PC-3 (cell line): ENCODE results near the gene FARP1. TPM values are rescaled to one million over a fixed set of nuclear protein-coding genes. Genes with fewer than 3 reads are reported as not detected.

Source experiments
- ATAC-seq: fragments of 200-7000 bp; cut with Tn5 transposase; 2 replicates; pipeline ENCODE4 v1.9.1; 2020; ENCODE audit warnings: mild to moderate bottlenecking, moderate library complexity
- BruUV-seq: library from RNA; stranded (reverse); fragments of 400-500 nt; replicated peaks from 2 replicates; lab custom pipeline; 2021; lab: Mats Ljungman, UMichigan
- CTCF ChIA-PET: fragments of 300-600 bp; sonication (Branson Sonifier 250); formaldehyde crosslinking; loops from one replicate; lab custom pipeline; 2022; ENCODE audit warnings: antibody characterized with exemption; lab: Charles Lee
- POLR2A ChIA-PET: fragments of 300-600 bp; sonication (Branson Sonifier 250); formaldehyde crosslinking; loops from one replicate; lab custom pipeline; 2022; ENCODE audit warnings: antibody characterized with exemption; ENCODE audit not compliant: unreplicated experiment; lab: Charles Lee
- DNase-seq: peaks from one replicate; pipeline ENCODE4 v3.0.0-alpha.2; 2015
- H2AFZ ChIP-seq: fragments of 300-600 bp; sonication (generic); 2 replicates; pipeline ENCODE4 v1.6.0; 2016; ENCODE audit warnings: antibody characterized with exemption, low read length
- H3F3A ChIP-seq: fragments of 300-600 bp; sonication (generic); one replicate; pipeline ENCODE4 v1.6.0; 2017; ENCODE audit warnings: antibody characterized with exemption, low read length, control low read depth, mild to moderate bottlenecking; ENCODE audit not compliant: unreplicated experiment
- H3K27ac ChIP-seq: fragments of 300-600 bp; sonication (generic); 2 replicates; pipeline ENCODE4 v1.5.1; 2016; ENCODE audit warnings: mild to moderate bottlenecking, low read length
- H3K27me3 ChIP-seq: fragments of 300-600 bp; sonication (generic); 2 replicates; pipeline ENCODE4 v1.6.1; 2016; ENCODE audit warnings: low read length, mixed read lengths
- H3K36me3 ChIP-seq: fragments of 300-600 bp; sonication (generic); 2 replicates; pipeline ENCODE4 v1.6.1; 2016; ENCODE audit warnings: low read depth, mixed run types, low read length, mixed read lengths
- H3K4me1 ChIP-seq: fragments of 300-600 bp; sonication (generic); 2 replicates; pipeline ENCODE4 v1.5.1; 2016; ENCODE audit warnings: low read length; ENCODE audit not compliant: insufficient read depth
- H3K4me2 ChIP-seq: fragments of 300-600 bp; sonication (generic); 2 replicates; pipeline ENCODE4 v1.6.0; 2016; ENCODE audit warnings: low read length
- H3K4me3 ChIP-seq: fragments of 300-600 bp; sonication (generic); 2 replicates; pipeline ENCODE4 v1.5.1; 2016; ENCODE audit warnings: mild to moderate bottlenecking, low read length, mixed read lengths
- H3K79me2 ChIP-seq: fragments of 300-600 bp; sonication (generic); 2 replicates; pipeline ENCODE4 v1.6.1; 2017; ENCODE audit warnings: low read length, mixed read lengths
- H3K9ac ChIP-seq: fragments of 300-600 bp; sonication (generic); 2 replicates; pipeline ENCODE4 v1.6.0; 2016; ENCODE audit warnings: mild to moderate bottlenecking, low read length
- H3K9me2 ChIP-seq: fragments of 300-600 bp; sonication (generic); replicated peaks from 2 replicates; pipeline ENCODE4 v1.6.1; 2016; ENCODE audit warnings: mixed run types, low read length, mixed read lengths
- H3K9me3 ChIP-seq: fragments of 300-600 bp; sonication (generic); 2 replicates; pipeline ENCODE4 v1.6.1; 2016; ENCODE audit warnings: low read length, mixed read lengths
- H4K20me1 ChIP-seq: fragments of 300-600 bp; sonication (generic); 2 replicates; pipeline ENCODE4 v1.6.1; 2016; ENCODE audit warnings: low read length, mixed read lengths
- EZH2 ChIP-seq: fragments of 300-600 bp; sonication (generic); IDR thresholded peaks from one replicate; pipeline ENCODE4 v1.6.1; 2017; ENCODE audit warnings: antibody characterized with exemption, mild to moderate bottlenecking, low read length; ENCODE audit not compliant: unreplicated experiment
- EZH2phosphoT487 ChIP-seq: fragments of 300-600 bp; sonication (generic); IDR thresholded peaks from 2 replicates; pipeline ENCODE4 v1.6.1; 2018; ENCODE audit warnings: mild to moderate bottlenecking, antibody characterized with exemption, low read length, borderline replicate concordance
- intact Hi-C: fragments of 100-400 bp; cut with micrococcal nuclease; formaldehyde crosslinking; loops from 2 replicates; pipeline ENCODE4 v1.9.0; 2023
- total RNA-seq: library from RNA; depleted of rRNA; stranded (reverse); fragments of >200 nt; gene quantifications from 2 replicates; pipeline ENCODE4 v1.2.3, GENCODE V29; 2014
- TF ChIP-seq, protein P1 (sequence below): fragments of 300-600 bp; sonication (generic); conservative IDR thresholded peaks from 2 replicates; pipeline ENCODE4 v1.5.1; 2017; ENCODE audit warnings: antibody characterized with exemption, low read depth, mild to moderate bottlenecking, low read length

Gene FARP1
- total RNA-seq, 1 experiment from 2014 or later, result 18.2 TPM

DNA sequence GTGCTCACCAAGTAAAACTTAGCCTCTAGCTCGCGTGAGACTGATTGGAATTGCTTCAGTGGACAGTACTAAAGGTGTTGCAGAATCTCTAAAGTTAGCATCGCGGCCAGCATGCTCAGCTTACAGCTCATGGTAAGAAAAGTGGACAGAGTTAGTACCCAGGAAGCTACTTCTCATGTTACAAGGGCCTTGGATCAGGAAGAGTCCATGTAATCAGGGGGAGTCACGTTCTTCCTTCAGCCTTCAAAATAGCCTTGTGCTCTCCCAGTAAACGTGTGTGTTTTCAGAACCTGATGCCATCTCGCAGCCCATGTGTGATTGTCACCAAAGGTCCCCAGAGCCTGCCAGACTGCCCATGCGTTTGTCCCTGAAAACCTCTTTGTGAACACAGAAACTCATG is 230.0 kb downstream of the FARP1 start:
- H3K4me1 ChIP-seq, result no peaks in the 10 kb centered on the region
- no peak overlapping the region for H3K4me2 ChIP-seq
- intact Hi-C loops, result no loop called here
- ChIA-PET CTCF (no interaction called here), POLR2A (no interaction called here)
- no peaks in the 10 kb centered on the region for H3K9me3 ChIP-seq
- ATAC-seq (no peak), DNase-seq (no peak)
- H3K9me2 ChIP-seq, result no peaks in the 10 kb centered on the region
- no peaks in the 10 kb centered on the region for H3K27me3 ChIP-seq
- no peak for TF ChIP-seq EZH2phosphoT487
- TF ChIP-seq EZH2, result no peak
- TF ChIP-seq, protein P1, sequence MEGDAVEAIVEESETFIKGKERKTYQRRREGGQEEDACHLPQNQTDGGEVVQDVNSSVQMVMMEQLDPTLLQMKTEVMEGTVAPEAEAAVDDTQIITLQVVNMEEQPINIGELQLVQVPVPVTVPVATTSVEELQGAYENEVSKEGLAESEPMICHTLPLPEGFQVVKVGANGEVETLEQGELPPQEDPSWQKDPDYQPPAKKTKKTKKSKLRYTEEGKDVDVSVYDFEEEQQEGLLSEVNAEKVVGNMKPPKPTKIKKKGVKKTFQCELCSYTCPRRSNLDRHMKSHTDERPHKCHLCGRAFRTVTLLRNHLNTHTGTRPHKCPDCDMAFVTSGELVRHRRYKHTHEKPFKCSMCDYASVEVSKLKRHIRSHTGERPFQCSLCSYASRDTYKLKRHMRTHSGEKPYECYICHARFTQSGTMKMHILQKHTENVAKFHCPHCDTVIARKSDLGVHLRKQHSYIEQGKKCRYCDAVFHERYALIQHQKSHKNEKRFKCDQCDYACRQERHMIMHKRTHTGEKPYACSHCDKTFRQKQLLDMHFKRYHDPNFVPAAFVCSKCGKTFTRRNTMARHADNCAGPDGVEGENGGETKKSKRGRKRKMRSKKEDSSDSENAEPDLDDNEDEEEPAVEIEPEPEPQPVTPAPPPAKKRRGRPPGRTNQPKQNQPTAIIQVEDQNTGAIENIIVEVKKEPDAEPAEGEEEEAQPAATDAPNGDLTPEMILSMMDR, result no peak
- no peak overlapping the region for H2AFZ ChIP-seq
- no peaks in the 10 kb centered on the region for H3F3A ChIP-seq
- no peak overlapping the region for H3K27ac ChIP-seq
- no peak overlapping the region for H3K4me3 ChIP-seq
- no peaks in the 10 kb centered on the region for H3K79me2 ChIP-seq
- no peaks in the 10 kb centered on the region for H3K36me3 ChIP-seq
- no peaks in the 10 kb centered on the region for H4K20me1 ChIP-seq
- BruUV-seq, result no TSS peak
- H3K9ac ChIP-seq, result no peak overlapping the region

DNA sequence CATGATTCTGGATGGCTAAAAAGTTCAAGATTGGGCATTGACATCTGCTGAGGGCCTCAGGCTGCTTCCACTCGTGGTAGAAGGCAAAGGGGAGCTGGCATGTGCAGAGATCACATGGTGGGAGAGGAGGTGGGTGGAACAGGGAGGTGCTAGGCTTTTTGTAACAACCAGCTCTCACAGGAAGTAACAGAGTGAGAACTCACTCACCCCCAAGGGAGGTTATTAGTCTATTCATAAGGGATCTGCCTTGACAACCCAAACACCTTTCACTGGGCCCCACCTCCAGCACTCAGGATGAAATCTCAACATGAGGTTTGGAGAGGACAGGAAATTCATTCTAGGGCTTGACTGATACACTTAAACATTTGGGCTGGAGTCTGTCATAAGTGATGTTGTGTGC is 231.9 kb downstream of the FARP1 start:
- intact Hi-C loops, result no loop called here
- no peak for DNase-seq
- no peaks in the 10 kb centered on the region for H3K9me3 ChIP-seq

DNA sequence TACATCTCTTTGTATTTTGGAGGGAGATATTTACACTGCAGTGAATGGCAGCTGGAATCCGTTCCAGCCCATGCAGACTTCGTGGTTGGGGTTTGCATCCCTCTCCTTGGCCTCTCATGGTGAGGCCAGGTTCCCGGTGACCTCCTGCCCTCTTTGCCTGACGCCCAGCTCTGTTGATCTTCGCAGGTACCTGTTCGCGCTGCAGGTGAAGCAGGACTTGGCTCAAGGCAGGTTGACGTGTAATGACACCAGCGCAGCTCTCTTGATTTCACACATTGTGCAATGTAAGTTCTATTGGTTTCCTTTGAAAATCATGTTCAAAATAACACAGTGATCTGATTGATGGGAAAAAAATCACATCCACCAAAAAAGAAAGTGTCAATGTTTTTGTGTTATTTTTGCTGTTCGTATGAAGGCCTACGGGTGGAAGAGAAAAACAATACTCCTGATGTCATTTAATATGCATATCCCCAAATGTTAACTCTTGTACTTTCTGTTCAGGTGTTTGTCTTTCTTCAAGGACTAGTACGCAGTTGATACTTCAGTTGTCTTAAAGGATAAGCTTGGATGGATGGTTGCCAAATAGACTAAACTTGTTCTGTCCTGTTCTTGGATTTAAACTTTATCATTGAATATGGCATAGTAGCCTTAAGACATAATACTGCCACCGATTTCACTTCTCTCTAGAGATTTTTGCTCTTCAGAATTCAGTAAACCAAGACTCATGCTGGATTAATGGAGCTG is 234.9 kb downstream of the FARP1 start:
- Histone ChIP-seq H3K9me3 (no peaks in the 10 kb centered on the region), H3K9me2 (no peaks in the 10 kb centered on the region), H2AFZ (no peak overlapping the region), H3K36me3 (no peaks in the 10 kb centered on the region), H3K79me2 (no peaks in the 10 kb centered on the region), H4K20me1 (no peaks in the 10 kb centered on the region), H3K4me1 (no peaks in the 10 kb centered on the region), H3K27ac (no peak overlapping the region), H3F3A (no peaks in the 10 kb centered on the region), H3K27me3 (no peaks in the 10 kb centered on the region), H3K4me3 (no peak overlapping the region), H3K4me2 (no peak overlapping the region), H3K9ac (no peak overlapping the region)
- intact Hi-C loops, result no loop called here
- DNase-seq (no peak), ATAC-seq (no peak)
- CTCF ChIA-PET, result no interaction called here
- POLR2A ChIA-PET, result no interaction called here
- TF ChIP-seq EZH2, result no peak
- TF ChIP-seq, protein P1, result no peak
- TF ChIP-seq EZH2phosphoT487, result no peak
- BruUV-seq, result no TSS peak

More for the DNA sequence above, 231.9 kb downstream of the FARP1 start:
- no peaks in the 10 kb centered on the region for H3K9me2 ChIP-seq
- H3F3A ChIP-seq, result no peaks in the 10 kb centered on the region
- no peak for ATAC-seq
- H3K4me1 ChIP-seq, result no peaks in the 10 kb centered on the region
- CTCF ChIA-PET, result no interaction called here
- no peaks in the 10 kb centered on the region for H3K79me2 ChIP-seq
- no peaks in the 10 kb centered on the region for H3K27me3 ChIP-seq
- POLR2A ChIA-PET, result no interaction called here
- TF ChIP-seq, protein P1, result no peak
- no peak for TF ChIP-seq EZH2
- TF ChIP-seq EZH2phosphoT487, result no peak
- H3K36me3 ChIP-seq, result no peaks in the 10 kb centered on the region
- H2AFZ ChIP-seq, result no peak overlapping the region
- no peak overlapping the region for H3K9ac ChIP-seq
- no peaks in the 10 kb centered on the region for H4K20me1 ChIP-seq
- no peak overlapping the region for H3K4me2 ChIP-seq
- H3K4me3 ChIP-seq, result no peak overlapping the region
- BruUV-seq, result no TSS peak
- H3K27ac ChIP-seq, result no peak overlapping the region
